ENCODE results near the gene STAT5A. TPM values are rescaled to one million over a fixed set of nuclear protein-coding genes. Genes with fewer than 3 reads are reported as not detected.

STAT5A gene
- total RNA-seq, 1 experiment from 2014 or later, result 6.4 TPM

DNA sequence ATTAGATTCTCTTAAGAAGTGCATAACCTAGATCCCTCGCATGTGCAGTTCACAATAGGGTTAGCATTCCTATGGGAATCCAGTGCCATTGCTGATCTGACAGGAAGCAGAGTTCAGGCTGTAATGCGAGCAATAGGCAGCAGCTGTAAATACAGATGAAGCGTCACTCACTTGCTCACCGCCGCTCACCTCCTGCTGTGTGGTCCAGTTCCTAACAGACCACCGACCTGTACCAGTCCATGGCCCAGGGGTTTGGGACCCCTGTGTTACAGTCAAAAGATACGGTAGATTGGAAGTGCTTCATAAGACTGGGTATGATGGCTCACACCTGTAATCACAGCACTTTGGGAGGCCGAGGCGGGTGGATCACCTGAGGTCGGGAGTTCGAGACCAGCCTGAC is 2.8 kb downstream of the STAT5A start:
- H3K27ac ChIP-seq (ENCODE audit: insufficient read length, low read depth, low read length), result no peak overlapping the region
- H2BK12ac ChIP-seq (ENCODE audit: insufficient read length, low read depth, low read length), result no peak overlapping the region
- no peak overlapping the region for H2BK15ac ChIP-seq (ENCODE audit: low read depth, low read length)
- H3K4me1 ChIP-seq (ENCODE audit: insufficient read depth, low read length), result peaks cover 5% of the 10 kb centered on the region; the same call in 1 of the 2 replicates
- H3K27me3 ChIP-seq (ENCODE audit: insufficient read depth, low read length), result no peaks in the 10 kb centered on the region; the same call in 1 of the 2 replicates
- no peak overlapping the region for H2AFZ ChIP-seq (ENCODE audit: low read length)
- H3K14ac ChIP-seq (ENCODE audit: insufficient read depth, low read length), result no peak overlapping the region
- no peak overlapping the region for H4K5ac ChIP-seq (ENCODE audit: insufficient read length, low read depth, low read length)
- no peak overlapping the region for H3K4me2 ChIP-seq (ENCODE audit: insufficient read depth, insufficient read length, low read length)
- H3K56ac ChIP-seq (ENCODE audit: insufficient read length, low read depth, low read length), result no peak overlapping the region
- H3K79me2 ChIP-seq (ENCODE audit: insufficient read depth, low read length), result no peaks in the 10 kb centered on the region
- no peak overlapping the region for H3K4ac ChIP-seq (ENCODE audit: low read depth, low read length)
- no peak overlapping the region for H3K9ac ChIP-seq (ENCODE audit: extremely low read depth, insufficient read length, low read length)
- H3K4me3 Mint-ChIP-seq, result no peak overlapping the region
- no peak overlapping the region for H3K27ac Mint-ChIP-seq
- peaks cover 4% of the 10 kb centered on the region for H3K23me2 ChIP-seq (ENCODE audit: insufficient read length, low read depth, low read length, poor library complexity, severe bottlenecking)
- no peak overlapping the region for H2AK5ac ChIP-seq (ENCODE audit: insufficient read length, low read length)
- no peak overlapping the region for H4K8ac ChIP-seq (replicated peaks; ENCODE audit: insufficient read length, low read depth, low read length)
- no peak overlapping the region for H2BK5ac ChIP-seq (ENCODE audit: insufficient read length, low read length)
- H3K4me1 Mint-ChIP-seq, result peaks cover 4 to 18% of the 10 kb centered on the region in 2 experiments
- no peak overlapping the region for H3K18ac ChIP-seq (ENCODE audit: insufficient read length, low read depth, low read length)
- H3K36me3 Mint-ChIP-seq (ENCODE audit: insufficient read depth in 1 of 3, low read depth in 3 of 3), result peaks cover 0 to 2% (median 0%) of the 10 kb centered on the region in 3 experiments; a peak in 2 of 7 replicates
- H3K23ac ChIP-seq (ENCODE audit: insufficient read length, low read depth, low read length), result no peak overlapping the region
- no peaks in the 10 kb centered on the region for H3K79me1 ChIP-seq (ENCODE audit: insufficient read depth, low read depth, low read length, poor library complexity, severe bottlenecking)
- no peak overlapping the region for H2BK20ac ChIP-seq (ENCODE audit: low read depth, low read length, poor library complexity, severe bottlenecking)
- H2BK120ac ChIP-seq (ENCODE audit: low read depth, low read length, poor library complexity, severe bottlenecking), result no peak overlapping the region
- DNase-seq, result peak; percentile 14
- no peak overlapping the region for H4K91ac ChIP-seq (ENCODE audit: insufficient read length, low read depth, low read length)
- peaks cover 38% of the 10 kb centered on the region for H3K27me3 Mint-ChIP-seq (ENCODE audit: low read depth)
- no peaks in the 10 kb centered on the region for H3K9me3 ChIP-seq (ENCODE audit: control insufficient read depth, low read depth, low read length)
- TF ChIP-seq CTCF (conservative IDR thresholded peaks at IDR 0.05), result no peak
- no peak overlapping the region for H3T11ph ChIP-seq (ENCODE audit: low read length)
- WGBS (ENCODE audit: extremely low coverage, insufficient read length, low lambda C conversion rate), result no CpG with 5 or more reads among the region's 11 CpGs
- no peaks in the 10 kb centered on the region for H3K9me3 Mint-ChIP-seq
- H4K20me1 ChIP-seq (ENCODE audit: control insufficient read depth, insufficient read depth, insufficient read length), result no peaks in the 10 kb centered on the region
